GM19467 (cell line): ENCODE results near the gene GUCY1A2.
"Not testable (repeated sequence)": the region's sequence is repeated elsewhere in the genome, so short reads cannot be mapped to it uniquely, and the experiment has no call there.

Experiments
- ATAC-seq: cut with Tn5 transposase; IDR thresholded peaks from one replicate; pipeline ENCODE4 v1.9.1; 2021; ENCODE audit warnings: mild to moderate bottlenecking, moderate library complexity; ENCODE audit not compliant: unreplicated experiment

The GUCY1A2 gene, protein sequence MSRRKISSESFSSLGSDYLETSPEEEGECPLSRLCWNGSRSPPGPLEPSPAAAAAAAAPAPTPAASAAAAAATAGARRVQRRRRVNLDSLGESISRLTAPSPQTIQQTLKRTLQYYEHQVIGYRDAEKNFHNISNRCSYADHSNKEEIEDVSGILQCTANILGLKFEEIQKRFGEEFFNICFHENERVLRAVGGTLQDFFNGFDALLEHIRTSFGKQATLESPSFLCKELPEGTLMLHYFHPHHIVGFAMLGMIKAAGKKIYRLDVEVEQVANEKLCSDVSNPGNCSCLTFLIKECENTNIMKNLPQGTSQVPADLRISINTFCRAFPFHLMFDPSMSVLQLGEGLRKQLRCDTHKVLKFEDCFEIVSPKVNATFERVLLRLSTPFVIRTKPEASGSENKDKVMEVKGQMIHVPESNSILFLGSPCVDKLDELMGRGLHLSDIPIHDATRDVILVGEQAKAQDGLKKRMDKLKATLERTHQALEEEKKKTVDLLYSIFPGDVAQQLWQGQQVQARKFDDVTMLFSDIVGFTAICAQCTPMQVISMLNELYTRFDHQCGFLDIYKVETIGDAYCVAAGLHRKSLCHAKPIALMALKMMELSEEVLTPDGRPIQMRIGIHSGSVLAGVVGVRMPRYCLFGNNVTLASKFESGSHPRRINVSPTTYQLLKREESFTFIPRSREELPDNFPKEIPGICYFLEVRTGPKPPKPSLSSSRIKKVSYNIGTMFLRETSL

DNA sequence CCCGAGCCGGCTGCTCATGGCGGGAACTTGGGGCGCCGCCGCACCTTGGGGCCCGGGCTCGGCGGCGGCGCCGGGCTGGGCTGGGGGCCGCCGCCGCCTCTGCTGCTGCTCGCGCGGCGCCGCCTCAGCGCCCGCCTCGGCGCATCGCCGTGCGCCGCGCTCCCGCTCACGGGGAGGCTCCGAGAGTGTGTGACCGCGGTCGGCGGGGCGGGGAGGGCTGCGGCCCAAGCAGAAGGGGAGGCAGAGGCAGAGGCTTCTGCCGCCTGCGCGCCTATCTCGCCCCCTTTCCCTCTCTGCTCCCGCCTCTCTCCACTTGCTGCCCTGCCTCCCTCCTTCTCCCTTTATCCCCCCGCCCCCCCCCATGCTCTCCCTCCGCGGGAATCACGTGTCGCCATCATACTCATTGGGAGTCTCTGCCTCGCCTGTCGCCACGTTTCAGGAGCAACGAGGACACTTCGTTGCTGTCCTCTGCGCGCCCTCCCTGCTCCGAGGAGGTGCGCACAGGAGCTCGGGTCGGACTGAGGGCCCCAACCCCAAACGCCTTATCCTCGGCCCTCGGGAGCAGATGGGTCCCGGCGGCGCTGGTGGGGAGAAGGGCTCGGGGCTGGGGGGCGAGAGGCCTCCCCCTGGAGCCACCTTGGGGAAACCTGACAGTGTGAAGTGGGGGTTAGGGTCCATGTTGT lies at the start of gene GUCY1A2:
TSS of gene GUCY1A2 (minus strand) at position 258 of the 683 bp plus-strand sequence. CDS start 421 bp downstream, outside the sequence.
- peak; percentile 32 for ATAC-seq

DNA sequence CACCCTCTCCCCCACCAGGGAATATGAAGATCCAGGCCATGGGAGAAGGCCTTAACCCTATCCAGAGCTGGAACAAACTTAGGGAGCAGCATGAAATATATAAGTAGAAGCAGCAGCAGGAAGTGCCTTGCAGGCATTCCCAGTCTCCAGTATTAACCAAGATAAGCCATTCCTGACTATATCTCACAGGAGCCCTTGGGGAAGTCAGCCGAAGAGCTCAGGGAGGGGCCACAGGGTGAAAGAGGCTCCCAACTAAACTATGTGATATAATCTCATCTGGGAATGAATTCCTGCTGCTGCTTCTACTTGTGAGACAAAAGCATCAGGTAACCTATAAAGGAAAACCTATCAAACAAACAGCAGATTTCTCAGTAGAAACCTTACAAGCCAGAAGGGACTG lies 36.1 kb upstream of the GUCY1A2 start:
- no peak for ATAC-seq

DNA sequence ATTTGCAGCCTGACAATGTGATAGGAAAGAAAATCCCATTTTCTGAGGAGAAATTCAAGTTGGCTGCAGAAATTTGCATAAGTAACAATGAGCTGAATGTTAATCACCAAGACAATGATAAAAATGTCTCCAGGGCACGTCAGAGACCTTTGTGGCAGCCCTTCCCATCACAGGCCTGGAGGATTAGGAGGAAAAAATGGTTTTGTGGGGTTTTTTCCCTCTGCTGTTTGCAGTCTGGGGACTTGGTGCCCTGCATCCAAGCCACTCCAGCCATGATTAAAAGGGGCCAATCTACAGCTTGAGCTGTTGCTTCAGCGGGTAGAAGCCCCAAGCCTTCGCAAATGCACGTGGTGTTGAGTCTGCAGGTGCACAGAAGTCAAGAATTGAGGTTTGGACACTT lies 33.1 kb upstream of the GUCY1A2 start:
- not testable (repeated sequence) for ATAC-seq

DNA sequence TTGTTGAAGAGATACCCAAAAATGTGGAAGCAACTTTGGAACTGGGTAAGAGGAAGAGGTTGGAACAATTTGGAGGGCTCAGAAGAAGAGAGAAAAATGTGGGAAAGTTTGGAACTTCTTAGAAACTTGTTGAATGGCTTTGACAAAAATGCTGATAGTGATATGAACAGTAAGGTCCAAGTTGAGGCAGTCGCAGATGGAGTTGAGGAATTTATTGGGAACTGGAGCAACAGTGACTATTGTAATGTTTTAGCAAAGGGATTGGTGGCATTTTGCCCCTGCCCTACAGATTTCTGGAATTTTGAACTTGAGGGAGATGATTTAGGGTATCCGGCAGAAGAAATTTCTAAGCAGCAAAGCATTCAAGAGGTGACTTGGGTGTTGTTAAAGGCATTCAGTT lies 32.6 kb upstream of the GUCY1A2 start:
- ATAC-seq, result not testable (repeated sequence)

DNA sequence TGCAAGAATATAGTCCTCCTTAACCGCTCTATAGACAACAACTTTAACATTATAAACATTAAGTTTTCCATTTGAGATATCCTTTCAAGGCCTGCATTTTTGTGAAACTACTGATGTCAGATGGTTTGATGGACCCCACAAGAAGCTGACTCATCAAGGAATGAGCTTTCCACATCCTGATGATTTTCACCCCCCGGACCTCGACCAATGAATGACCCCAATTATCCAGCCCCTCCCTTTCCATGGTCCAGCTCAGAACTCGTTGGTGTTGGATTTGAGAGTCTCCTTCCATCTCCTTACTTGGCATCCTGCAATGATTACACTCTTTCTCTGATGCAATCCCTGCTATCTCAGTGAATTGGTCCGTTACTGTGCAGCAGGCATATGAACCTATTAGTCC lies 31.8 kb upstream of the GUCY1A2 start:
- no peak for ATAC-seq

DNA sequence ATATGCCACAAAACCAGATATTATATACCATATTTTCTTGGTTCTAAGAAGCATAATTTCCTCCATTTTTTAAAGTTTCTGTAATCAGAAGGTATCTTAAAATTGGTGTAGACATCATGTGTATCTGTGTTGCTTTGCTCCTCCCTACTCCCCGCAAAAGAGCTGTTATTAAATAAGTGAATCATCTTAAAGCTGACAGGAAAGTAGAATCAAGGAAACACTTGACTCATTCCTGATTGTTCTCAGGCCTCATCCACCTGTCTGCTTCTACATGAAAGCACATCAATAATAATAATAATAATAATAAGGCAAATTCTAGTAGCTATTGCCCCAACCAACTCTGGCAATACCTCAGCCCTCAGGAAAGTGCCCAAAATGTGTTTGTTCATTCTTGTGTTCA lies 26.2 kb upstream of the GUCY1A2 start:
- no peak for ATAC-seq

DNA sequence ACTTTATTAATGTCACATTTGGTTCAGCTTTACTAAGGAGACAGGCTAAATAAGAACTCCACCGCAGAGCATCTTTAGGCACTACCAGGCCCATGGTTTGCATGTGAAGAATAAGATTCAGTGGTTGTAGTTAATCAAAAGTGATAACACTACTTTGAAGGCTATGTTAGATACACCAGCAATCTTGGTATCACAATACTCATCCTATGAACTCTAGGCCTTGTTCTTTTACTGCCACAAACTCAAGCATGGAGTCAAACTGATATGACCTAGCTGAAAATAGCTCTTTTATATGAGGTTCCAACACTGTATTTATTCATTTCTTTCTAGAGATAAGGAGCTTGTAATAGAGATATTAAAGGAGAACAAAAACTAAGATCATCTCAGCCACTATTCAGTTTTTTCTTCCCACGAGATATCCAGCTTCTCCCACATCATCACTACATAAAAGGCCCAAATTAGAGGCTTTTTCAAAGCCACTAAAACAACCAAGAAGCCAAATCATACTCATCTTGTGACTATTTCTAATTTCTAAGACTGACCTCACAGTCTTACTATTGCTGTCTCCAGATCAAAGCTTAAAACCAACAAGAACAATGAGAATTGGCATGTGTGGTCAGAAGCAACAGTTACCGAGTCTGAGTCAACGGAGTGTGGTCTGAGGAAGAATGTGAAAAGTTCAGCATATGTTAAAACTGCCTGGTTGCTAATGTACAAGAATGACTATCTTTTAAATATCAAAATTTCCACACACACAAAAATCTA lies 25.1 kb upstream of the GUCY1A2 start:
- no peak for ATAC-seq

DNA sequence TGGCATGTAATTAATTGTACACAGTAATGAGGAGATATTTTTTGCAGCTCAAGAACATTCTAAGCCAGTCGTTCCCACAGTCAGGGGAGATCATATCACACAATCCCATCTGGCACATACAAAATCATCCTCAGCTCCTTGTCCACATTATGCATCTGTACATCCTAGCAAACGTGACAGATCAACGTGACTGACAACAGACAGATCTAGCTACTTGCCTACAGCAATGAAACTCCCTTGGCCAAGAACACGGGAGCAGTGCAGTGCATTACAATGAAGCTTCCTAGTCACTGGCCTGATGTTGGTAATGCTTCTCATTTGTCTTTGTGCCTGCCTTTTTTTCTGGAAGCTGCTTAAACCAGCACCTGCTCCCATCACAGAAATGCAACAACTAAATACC lies 24.5 kb upstream of the GUCY1A2 start:
- ATAC-seq, result no peak

DNA sequence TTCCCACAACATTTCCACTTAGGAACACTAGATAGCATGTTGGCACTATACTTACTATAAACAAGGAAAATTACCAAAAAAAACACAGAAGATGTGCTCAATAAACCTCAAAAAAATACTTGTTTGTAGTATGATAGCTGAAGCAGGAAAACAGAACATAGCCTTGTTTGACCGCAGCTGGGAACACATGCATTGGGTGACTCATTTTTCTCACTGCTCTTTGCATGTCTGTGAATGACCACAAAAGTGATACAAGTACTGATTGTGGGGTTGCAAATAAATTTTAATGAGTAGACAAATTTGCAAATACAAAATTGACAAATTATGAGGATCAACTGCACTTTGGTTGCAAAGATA lies 22.8 kb upstream of the GUCY1A2 start:
- ATAC-seq, result no peak

DNA sequence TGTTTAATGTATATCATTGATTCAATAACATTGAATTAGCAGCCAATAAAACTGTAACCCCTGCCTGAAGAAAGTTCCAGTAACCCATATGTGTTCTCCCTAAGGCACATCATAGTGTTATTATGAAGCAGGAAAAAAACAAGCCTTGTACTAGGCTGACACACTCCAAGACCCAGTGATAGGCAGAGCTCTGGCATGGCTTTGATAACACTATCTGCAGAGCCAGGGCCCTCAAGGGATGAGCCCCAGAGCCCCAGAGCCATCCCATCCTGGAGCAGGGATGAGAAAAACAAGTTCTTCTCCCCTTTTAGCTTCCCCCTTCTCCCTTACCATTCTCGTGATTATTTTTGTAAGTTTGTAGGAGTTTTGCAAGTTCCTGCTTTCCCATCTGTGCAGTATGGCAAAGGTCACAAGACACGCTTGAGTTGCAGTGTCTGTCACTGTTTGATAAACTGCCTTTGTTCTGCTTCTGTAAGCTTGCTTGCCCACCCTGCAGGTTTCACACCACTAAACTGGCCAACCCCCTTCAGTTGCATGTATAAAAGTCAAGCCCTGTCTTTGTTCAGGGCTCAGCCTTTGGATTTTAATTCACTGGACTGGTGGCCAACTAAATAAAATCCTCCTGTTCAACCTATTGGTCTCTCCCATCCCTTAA lies 22.3 kb upstream of the GUCY1A2 start:
- ATAC-seq, result no peak

DNA sequence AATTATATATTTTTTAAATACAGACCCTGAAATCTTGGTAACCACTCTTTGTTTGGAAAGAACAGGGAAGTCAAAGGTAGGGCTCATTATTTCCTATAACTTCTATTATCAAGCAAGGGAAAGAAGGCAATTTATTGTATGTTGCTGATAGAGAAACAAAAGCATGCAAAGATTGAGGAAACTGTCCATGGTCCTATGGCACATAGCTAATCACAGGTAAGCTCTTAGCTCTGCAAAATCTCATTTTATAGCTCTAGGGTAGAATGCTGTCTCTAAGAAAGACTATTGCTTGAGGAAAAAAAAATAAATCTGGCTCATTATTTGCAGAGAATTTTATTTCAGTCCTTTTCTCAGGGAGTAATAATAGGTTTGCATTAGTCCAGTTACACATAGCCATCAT lies 7.4 kb upstream of the GUCY1A2 start:
- no peak for ATAC-seq

DNA sequence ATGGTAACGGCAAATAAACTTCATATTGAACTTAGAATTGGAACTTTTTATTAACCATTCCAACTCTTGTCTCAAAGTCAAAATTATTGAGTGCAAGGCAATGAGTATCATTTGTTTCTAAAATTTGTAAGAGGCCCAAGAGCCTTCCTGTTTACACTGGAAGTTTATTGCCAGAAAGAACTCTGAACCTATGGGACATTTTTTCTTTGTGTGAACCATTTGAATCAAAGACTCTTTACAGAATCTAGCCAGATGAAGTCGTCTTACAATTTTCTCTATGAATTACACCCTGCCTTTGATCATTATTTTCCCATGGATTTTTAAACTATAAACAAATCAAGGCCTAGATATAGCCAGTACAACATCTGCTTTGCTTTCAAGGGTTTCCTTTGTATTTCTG lies 2.3 kb upstream of the GUCY1A2 start:
- ATAC-seq, result no peak

DNA sequence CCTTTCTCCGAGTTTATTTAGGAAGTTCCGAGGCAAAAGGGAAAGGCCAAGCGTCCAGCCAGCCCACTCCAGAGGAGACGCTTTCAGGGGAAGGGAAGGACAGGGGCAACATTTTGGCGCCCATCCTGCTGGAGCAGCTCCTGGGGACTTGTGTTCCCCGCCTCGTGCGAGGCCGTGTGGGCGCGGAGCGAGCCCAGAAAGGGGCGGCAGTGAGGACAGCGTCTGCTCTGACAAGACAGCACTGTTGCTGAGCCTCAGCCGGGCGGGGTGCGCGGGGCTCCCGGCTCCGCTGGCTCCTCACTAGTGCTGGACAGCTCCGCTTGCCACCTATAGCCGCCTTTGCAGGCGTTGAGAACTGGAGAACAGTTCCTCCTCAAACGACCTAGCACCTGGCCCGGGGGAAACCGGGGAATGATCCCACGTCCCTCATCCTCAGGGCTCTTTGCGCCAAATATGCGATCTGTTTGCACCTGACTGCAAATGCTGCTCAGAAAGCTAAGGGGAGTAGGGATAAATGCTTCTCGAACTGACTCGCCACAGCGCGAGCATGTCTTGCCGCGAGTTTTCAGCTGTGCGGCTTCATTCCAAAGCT lies 722 bp upstream of the GUCY1A2 start:
- ATAC-seq, result no peak

DNA sequence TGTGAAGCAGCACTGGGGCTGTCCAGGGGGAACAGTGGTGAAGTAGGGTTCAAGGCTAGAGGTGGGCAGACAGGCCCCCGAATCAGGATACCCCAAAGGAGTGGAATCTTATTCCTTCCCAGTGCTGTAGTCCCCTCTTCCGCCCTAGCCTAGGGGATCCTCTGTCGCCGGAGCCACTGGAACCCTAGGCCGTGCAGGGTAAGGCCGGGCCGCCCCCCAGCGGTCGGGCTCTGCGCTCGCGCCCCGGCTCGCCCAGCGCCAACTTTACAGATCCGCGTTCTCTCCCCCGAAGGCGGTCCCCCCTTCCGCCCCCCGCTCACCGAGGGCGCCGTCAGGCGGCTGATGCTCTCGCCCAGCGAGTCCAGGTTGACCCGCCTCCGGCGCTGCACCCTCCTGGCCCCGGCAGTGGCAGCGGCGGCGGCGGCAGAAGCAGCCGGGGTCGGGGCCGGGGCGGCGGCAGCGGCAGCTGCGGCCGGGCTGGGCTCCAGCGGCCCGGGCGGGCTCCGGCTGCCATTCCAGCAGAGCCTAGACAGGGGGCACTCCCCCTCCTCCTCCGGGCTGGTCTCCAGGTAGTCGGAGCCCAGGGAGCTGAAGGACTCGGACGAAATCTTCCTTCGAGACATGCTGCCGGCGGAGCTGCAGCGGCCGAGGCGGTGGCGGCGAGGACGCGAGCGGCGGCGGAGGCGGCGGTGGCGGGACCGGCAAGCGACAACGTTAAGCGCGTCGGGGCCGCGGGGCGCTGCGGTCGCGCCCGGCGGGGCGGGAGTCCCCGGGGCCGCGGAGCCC lies 650 bp downstream of the GUCY1A2 start:
- peak; percentile 69 for ATAC-seq

DNA sequence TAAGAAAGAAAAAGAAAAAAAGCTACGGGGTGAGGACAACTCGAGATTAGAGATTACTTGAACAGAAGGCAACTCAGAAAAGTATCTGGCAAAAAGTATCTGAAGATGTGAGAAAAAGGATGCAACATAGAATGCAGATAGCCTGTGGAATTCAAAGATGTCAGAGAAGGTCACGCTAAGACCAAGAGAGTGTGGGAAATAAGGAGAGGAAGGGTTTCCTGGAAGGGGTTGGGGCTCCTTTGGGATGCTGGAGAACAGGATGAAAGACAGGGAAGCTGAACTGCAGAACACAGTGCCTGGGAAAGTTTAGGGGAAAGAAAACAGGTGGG lies 1.2 kb downstream of the GUCY1A2 start:
- ATAC-seq, result no peak

DNA sequence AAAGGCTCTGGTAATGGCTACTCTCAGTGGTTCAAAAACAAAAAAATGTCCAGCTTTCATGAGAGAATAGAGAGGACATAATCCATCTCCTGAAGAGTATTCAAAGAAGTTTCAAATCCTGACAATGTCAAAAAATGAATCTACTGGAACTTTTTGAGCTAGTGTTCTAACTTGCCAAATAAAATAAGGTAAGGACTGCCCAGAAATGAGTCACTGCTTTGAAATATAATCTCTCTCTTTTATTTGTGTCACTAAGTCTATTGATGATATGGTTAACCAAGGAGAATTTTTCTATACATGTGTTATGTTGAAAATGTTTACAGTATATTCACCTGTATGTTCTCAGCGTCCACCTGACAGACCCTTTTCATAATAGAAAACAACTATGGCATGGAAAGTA lies 3.4 kb downstream of the GUCY1A2 start:
- ATAC-seq, result no peak

DNA sequence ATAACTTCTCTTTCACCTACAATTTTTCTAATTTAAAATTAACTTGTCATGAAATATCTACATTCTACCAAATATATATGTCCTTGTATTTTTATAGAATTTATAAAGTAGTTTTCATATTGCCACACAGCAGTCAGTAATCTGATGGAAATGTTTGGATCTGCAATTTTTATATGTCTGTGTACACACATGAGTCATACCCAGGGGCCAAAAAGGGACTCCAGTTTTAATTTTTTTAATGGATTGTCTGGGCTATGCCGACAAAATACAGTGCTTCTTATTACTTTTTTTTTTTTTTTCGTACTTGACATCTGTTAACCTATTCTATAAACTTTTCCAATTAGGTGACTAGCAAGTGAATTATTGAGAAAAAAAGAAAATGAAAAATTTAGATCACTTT lies 6.3 kb downstream of the GUCY1A2 start:
- ATAC-seq, result no peak

DNA sequence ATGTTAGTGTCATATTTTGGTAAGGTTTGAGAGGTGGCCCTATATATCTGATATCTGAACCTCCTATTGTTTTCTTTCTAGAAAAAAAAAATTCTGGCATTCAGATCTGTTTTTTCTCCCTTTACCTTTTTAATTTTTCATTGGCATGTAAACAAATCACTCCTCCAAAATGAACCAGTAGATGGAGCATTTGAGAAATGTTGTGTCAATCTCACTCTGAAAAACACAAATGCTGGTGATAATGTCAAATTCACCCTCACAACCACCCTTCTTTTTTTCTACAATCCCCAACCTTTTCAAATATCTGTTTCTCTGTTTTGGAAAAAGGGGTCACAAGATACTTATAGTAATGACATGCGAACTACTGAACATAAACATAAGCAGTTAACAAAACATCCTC lies 9.1 kb downstream of the GUCY1A2 start:
- ATAC-seq, result no peak

DNA sequence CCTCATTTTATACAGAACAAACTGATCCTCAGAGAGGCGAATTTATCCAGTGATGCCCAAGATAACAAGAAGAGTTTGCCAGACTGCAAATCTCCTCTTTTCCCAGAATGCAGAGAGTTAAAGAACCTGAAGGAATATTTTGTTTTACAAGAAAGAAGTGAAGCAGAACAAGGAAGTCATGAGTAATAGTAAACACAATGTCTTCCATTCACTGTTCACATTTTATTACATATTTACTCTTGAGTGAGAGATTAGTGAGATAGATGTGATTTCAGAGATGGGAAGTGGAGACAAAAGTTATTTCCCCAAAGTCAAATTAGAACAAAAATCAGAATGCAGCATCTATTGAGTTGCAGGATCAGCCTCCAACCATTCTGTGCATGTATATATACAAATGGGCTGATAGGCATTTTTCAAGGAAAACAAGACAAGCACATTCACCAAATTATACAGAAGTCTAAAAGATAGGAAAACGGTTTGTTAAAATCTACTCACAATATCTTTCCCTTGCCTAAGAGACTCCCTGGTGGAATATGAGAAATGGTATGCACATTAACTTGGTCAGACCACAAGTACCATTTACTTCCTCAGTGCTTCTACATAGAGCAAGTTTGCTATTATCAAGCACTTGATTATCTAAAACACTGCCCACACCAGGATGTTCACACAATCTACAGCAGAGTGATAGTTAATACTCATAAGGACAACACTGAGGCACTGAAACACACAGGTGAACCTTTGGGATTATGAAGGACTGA lies 12.0 kb downstream of the GUCY1A2 start:
- ATAC-seq, result no peak
